ENCODE data around the gene BDH2.

DNA sequence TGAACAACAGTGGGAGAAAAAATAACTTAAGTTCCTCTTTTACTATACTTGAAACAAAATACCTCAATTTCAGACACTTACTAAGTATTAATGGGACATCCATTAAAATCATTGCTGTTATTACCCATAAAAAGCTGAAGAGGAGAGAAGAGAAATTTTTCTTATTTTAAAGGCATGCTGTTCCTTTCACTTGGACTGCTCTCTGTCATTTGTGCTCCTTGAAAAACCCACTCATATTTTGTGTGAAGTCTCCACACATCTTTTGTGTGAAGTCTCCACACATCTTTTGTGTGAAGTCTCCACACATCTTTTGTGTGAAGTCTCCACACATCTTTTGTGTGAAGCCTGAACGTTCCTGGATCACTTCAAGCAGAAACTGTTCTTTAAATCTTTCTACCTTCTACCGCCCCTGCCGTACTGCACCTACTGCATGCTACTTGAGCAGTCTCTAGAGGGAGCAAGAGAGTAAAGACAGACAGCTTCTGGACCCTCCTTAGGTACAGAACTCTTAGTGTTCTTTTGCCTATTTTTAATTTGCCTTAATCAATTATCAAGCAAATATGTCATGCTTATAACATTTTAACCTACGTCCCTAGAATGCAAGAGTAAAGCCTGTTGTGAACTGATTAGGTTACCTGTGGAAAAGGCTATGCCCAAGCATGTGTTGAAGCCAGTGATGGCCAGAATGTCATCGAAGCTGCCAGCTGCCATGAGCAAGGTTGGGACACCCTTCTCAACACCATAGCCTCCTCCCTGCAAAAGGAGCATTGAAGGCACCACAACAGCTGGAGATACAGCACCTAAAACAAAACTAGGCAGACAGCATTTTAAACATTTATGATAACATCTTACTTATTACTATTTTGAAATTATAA is 53.0 kb downstream of the BDH2 start:
- TF ChIP-seq, protein P1, sequence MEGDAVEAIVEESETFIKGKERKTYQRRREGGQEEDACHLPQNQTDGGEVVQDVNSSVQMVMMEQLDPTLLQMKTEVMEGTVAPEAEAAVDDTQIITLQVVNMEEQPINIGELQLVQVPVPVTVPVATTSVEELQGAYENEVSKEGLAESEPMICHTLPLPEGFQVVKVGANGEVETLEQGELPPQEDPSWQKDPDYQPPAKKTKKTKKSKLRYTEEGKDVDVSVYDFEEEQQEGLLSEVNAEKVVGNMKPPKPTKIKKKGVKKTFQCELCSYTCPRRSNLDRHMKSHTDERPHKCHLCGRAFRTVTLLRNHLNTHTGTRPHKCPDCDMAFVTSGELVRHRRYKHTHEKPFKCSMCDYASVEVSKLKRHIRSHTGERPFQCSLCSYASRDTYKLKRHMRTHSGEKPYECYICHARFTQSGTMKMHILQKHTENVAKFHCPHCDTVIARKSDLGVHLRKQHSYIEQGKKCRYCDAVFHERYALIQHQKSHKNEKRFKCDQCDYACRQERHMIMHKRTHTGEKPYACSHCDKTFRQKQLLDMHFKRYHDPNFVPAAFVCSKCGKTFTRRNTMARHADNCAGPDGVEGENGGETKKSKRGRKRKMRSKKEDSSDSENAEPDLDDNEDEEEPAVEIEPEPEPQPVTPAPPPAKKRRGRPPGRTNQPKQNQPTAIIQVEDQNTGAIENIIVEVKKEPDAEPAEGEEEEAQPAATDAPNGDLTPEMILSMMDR (conservative IDR thresholded peaks at IDR 0.05; ENCODE audit: low read depth in 2 of 2): peak; percentile 79 to 86
- no peak for TF ChIP-seq ZNF331 (CRISPR knock-in tag; IDR thresholded peaks at IDR 0.05; ENCODE audit: low read depth)
- no peak for TF ChIP-seq EZH2 (IDR thresholded peaks at IDR 0.05; ENCODE audit: low read depth, unreplicated experiment)
- TF ChIP-seq EZH2phosphoT487 (IDR thresholded peaks at IDR 0.05; ENCODE audit: unreplicated experiment): no peak
- TF ChIP-seq, protein P2, sequence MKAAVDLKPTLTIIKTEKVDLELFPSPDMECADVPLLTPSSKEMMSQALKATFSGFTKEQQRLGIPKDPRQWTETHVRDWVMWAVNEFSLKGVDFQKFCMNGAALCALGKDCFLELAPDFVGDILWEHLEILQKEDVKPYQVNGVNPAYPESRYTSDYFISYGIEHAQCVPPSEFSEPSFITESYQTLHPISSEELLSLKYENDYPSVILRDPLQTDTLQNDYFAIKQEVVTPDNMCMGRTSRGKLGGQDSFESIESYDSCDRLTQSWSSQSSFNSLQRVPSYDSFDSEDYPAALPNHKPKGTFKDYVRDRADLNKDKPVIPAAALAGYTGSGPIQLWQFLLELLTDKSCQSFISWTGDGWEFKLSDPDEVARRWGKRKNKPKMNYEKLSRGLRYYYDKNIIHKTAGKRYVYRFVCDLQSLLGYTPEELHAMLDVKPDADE (IDR thresholded peaks at IDR 0.05): no peak
- TF ChIP-seq, protein P3, sequence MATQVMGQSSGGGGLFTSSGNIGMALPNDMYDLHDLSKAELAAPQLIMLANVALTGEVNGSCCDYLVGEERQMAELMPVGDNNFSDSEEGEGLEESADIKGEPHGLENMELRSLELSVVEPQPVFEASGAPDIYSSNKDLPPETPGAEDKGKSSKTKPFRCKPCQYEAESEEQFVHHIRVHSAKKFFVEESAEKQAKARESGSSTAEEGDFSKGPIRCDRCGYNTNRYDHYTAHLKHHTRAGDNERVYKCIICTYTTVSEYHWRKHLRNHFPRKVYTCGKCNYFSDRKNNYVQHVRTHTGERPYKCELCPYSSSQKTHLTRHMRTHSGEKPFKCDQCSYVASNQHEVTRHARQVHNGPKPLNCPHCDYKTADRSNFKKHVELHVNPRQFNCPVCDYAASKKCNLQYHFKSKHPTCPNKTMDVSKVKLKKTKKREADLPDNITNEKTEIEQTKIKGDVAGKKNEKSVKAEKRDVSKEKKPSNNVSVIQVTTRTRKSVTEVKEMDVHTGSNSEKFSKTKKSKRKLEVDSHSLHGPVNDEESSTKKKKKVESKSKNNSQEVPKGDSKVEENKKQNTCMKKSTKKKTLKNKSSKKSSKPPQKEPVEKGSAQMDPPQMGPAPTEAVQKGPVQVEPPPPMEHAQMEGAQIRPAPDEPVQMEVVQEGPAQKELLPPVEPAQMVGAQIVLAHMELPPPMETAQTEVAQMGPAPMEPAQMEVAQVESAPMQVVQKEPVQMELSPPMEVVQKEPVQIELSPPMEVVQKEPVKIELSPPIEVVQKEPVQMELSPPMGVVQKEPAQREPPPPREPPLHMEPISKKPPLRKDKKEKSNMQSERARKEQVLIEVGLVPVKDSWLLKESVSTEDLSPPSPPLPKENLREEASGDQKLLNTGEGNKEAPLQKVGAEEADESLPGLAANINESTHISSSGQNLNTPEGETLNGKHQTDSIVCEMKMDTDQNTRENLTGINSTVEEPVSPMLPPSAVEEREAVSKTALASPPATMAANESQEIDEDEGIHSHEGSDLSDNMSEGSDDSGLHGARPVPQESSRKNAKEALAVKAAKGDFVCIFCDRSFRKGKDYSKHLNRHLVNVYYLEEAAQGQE (IDR thresholded peaks at IDR 0.05; ENCODE audit: unreplicated experiment): no peak
- TF ChIP-seq STAT1 (IDR thresholded peaks at IDR 0.05; ENCODE audit: unreplicated experiment): no peak
